Measurements from ENCODE around the gene NR0B1.

NR0B1 gene

GRCh38 chrX:30278365-30278764, 30.8 kb downstream of the NR0B1 start:
- DNase-seq (ENCODE audit: low read depth) = peak; percentile 34
- no peak for TF ChIP-seq CTCF (IDR thresholded peaks at IDR 0.05; ENCODE audit: low read length, missing control alignments)
- no peak overlapping the region for H3K4me3 ChIP-seq (replicated peaks; ENCODE audit: low read depth, low read length)

GRCh38 chrX:30275498-30275897, 33.7 kb downstream of the NR0B1 start:
- H3K4me3 ChIP-seq (replicated peaks; ENCODE audit: low read depth, low read length) = no peak overlapping the region
- peak; percentile 29 for DNase-seq (ENCODE audit: low read depth)
- peak; percentile 31 for TF ChIP-seq CTCF (IDR thresholded peaks at IDR 0.05; ENCODE audit: low read length, missing control alignments)

GRCh38 chrX:30270639-30271038, 38.6 kb downstream of the NR0B1 start:
- H3K4me3 ChIP-seq (replicated peaks; ENCODE audit: low read depth, low read length) = no peak overlapping the region
- no peak for TF ChIP-seq CTCF (IDR thresholded peaks at IDR 0.05; ENCODE audit: low read length, missing control alignments)
- DNase-seq (ENCODE audit: low read depth) = no peak

- no peak for DNase-seq (ENCODE audit: low read depth)
- no peak for TF ChIP-seq CTCF (IDR thresholded peaks at IDR 0.05; ENCODE audit: low read length, missing control alignments)
- H3K4me3 ChIP-seq (replicated peaks; ENCODE audit: low read depth, low read length) = no peak overlapping the region
Measured at GRCh38 chrX:30262763-30263162, 46.4 kb downstream of the NR0B1 start.

- no peak for TF ChIP-seq CTCF (IDR thresholded peaks at IDR 0.05; ENCODE audit: low read length, missing control alignments)
- DNase-seq (ENCODE audit: low read depth) = no peak
- no peak overlapping the region for H3K4me3 ChIP-seq (replicated peaks; ENCODE audit: low read depth, low read length)
Measured at GRCh38 chrX:30261012-30261411, 48.2 kb downstream of the NR0B1 start.

- H3K4me3 ChIP-seq (replicated peaks; ENCODE audit: low read depth, low read length) = no peak overlapping the region
- no peak for TF ChIP-seq CTCF (IDR thresholded peaks at IDR 0.05; ENCODE audit: low read length, missing control alignments)
- DNase-seq (ENCODE audit: low read depth) = no peak
Measured at GRCh38 chrX:30259927-30260326, 49.3 kb downstream of the NR0B1 start.

All from fibroblast of pulmonary artery (primary cell).